Measurements from ENCODE around the gene GRIN3B. TPM values are rescaled to one million over a fixed set of nuclear protein-coding genes. Genes with fewer than 3 reads are reported as not detected.

The GRIN3B gene
- total and polyA plus RNA-seq, 2 of the 4 experiments (the other 2 are of a cell fraction): under 0.01 to 0.91 TPM

GRCh38 chr19:982567-983170, 17.6 kb upstream of the GRIN3B start:
- H2BK15ac ChIP-seq (ENCODE audit: low read depth, low read length): no peak overlapping the region; the same call in 2 of the 3 replicates
- CTCF ChIA-PET: interaction anchor here (1.3 kb wide), 1 partner anchor 55 kb away, joined by 3 read pairs; no protein-coding TSS in a partner anchor
- 0 out of 2 replicates have a peak, but pooled peaks cover 4% of the 10 kb centered on the region for H3K9me1 ChIP-seq (ENCODE audit: insufficient read depth, low read length)
- peak overlapping the region; percentile 79 for H2BK120ac ChIP-seq (ENCODE audit: low read depth, low read length)
- H2AK5ac ChIP-seq (ENCODE audit: low read depth, low read length): peak overlapping the region; percentile 28; the same call in 1 of the 2 replicates
- H3K14ac ChIP-seq (replicated peaks; ENCODE audit: low read depth, low read length): no peak overlapping the region; the same call in 1 of the 2 replicates
- H3K4me2 ChIP-seq (ENCODE audit: low read depth, low read length): peak overlapping the region; percentile 92
- no peak overlapping the region for H3K56ac ChIP-seq (ENCODE audit: extremely low read depth, insufficient read depth, low read length)
- intact Hi-C loops (cut with micrococcal nuclease) (loop anchor here (1.0 to 5.0 kb wide), 4 partner anchors 56 to 205 kb away; partner anchors contain the start of gene ARID3A), in situ Hi-C loops (cut with MboI; ENCODE audit: low sequenced_read_pairs) (loop anchor here (5.0 to 10.0 kb wide), 2 partner anchors 60 to 218 kb away; no protein-coding TSS in a partner anchor), dilution Hi-C loops (cut with HindIII; ENCODE audit: low sequenced_read_pairs, unreplicated experiment) (no loop called here)
- peaks cover 13% of the 10 kb centered on the region for H3K4me1 ChIP-seq (ENCODE audit: control insufficient read depth, insufficient read depth, low read length)
- no peak overlapping the region for H3K9ac ChIP-seq (ENCODE audit: low read depth, low read length)
- DNase-seq: peak; percentile 31
- H3K23ac ChIP-seq (ENCODE audit: low read depth, low read length): peak overlapping the region; percentile 56; the same call in 1 of the 2 replicates
- ATAC-seq (ENCODE audit: low read depth): peak; percentile 81
- H3K4me3 ChIP-seq (ENCODE audit: insufficient read depth, low read depth, low read length): peak overlapping the region; percentile 59
- H3K9me3 ChIP-seq (ENCODE audit: control insufficient read depth, insufficient read depth, low read length): no peaks in the 10 kb centered on the region
- H2AFZ ChIP-seq (replicated peaks; ENCODE audit: low read length, poor library complexity): peak overlapping the region; percentile 97
- peak overlapping the region; percentile 61 for H3K4ac ChIP-seq (ENCODE audit: low read depth, low read length)
- no TSS peak for BruUV-seq (replicated peaks)
- H3K79me1 ChIP-seq (ENCODE audit: low read depth in 1 of 2, low read length in 2 of 2): peaks cover 5 to 37% of the 10 kb centered on the region in 2 experiments
- peaks cover 13% of the 10 kb centered on the region for H3K36me3 ChIP-seq (ENCODE audit: control insufficient read depth, insufficient read depth, low read length)
- H4K91ac ChIP-seq (ENCODE audit: insufficient read depth, low read depth, low read length): 0 out of 2 replicates have a peak overlapping the region, but pooled peaks have one; percentile 51
- peak overlapping the region; percentile 70 for H2AK9ac ChIP-seq (replicated peaks; ENCODE audit: low read depth, low read length, poor library complexity)
- H2BK20ac ChIP-seq (ENCODE audit: low read depth, low read length): 0 out of 2 replicates have a peak overlapping the region, but pooled peaks have one; percentile 14
- H3K27me3 ChIP-seq (ENCODE audit: control insufficient read depth, insufficient read depth, low read length): no peaks in the 10 kb centered on the region
- no peak overlapping the region for H3K18ac ChIP-seq (ENCODE audit: low read depth, low read length)
- H4K20me1 ChIP-seq (ENCODE audit: insufficient read depth, low read length): peaks cover 7% of the 10 kb centered on the region; the same call in 1 of the 2 replicates
- POLR2A ChIA-PET (ENCODE audit: unreplicated experiment): no interaction called here
- H4K8ac ChIP-seq (ENCODE audit: low read depth in 2 of 2, low read length in 2 of 2): peak overlapping the region; percentile 80 to 100
- H4K5ac ChIP-seq (ENCODE audit: low read depth, low read length): no peak overlapping the region
- H3K27ac ChIP-seq (ENCODE audit: insufficient read depth, low read length): peak overlapping the region; percentile 36; the same call in 1 of the 2 replicates
- peak overlapping the region; percentile 70 for H2BK5ac ChIP-seq (ENCODE audit: low read depth, low read length, poor library complexity, severe bottlenecking)
- 1% methylated on average over 14 of the region's 46 CpGs; no CpG with 5 or more reads in 1 of the 2 experiments for WGBS, 2 experiments (ENCODE audit: extremely low coverage in 2 of 2, insufficient read length in 1 of 2)
- TF ChIP-seq USF2 (IDR thresholded peaks at IDR 0.05; ENCODE audit: low read depth, low read length): no peak
- TF ChIP-seq CEBPB (IDR thresholded peaks at IDR 0.05; ENCODE audit: low read depth, low read length): no peak
- no peak for TF ChIP-seq FOS (IDR thresholded peaks at IDR 0.05; ENCODE audit: low read depth, low read length)
- peak; percentile 84 for TF ChIP-seq RAD21 (IDR thresholded peaks at IDR 0.05; ENCODE audit: low read length)
- TF ChIP-seq RFX5 (IDR thresholded peaks at IDR 0.05; ENCODE audit: low read depth, low read length): no peak
- no peak for TF ChIP-seq BHLHE40 (IDR thresholded peaks at IDR 0.05; ENCODE audit: low read depth, low read length)
- peak; percentile 92 for TF ChIP-seq SMC3 (IDR thresholded peaks at IDR 0.05; ENCODE audit: low read depth, low read length)
- no peak; the same call in 1 of the 2 replicates for TF ChIP-seq MAZ (IDR thresholded peaks at IDR 0.05; ENCODE audit: borderline replicate concordance, low read depth, low read length)
- no peak for TF ChIP-seq MXI1 (IDR thresholded peaks at IDR 0.05; ENCODE audit: borderline replicate concordance, low read depth, low read length)
- TF ChIP-seq NFE2L2 (IDR thresholded peaks at IDR 0.05; ENCODE audit: low read depth, low read length): no peak
- TF ChIP-seq MAFK (IDR thresholded peaks at IDR 0.05; ENCODE audit: low read depth, low read length): no peak
- peak; percentile 86 for TF ChIP-seq CTCF (conservative IDR thresholded peaks at IDR 0.05; ENCODE audit: low read depth, low read length)
- TF ChIP-seq CHD1 (IDR thresholded peaks at IDR 0.05; ENCODE audit: low read depth, low read length): no peak
- TF ChIP-seq RCOR1 (IDR thresholded peaks at IDR 0.05; ENCODE audit: insufficient replicate concordance, low read length): no peak
- TF ChIP-seq POLR2A (IDR thresholded peaks at IDR 0.05; ENCODE audit: low read depth, low read length): no peak

All from IMR-90 (cell line).